ENCODE data around the gene IPO5. TPM values are rescaled to one million over a fixed set of nuclear protein-coding genes. Genes with fewer than 3 reads are reported as not detected.
"Not testable (repeated sequence)": the region's sequence is repeated elsewhere in the genome, so short reads cannot be mapped to it uniquely, and the experiment has no call there.

IPO5 gene
- total RNA-seq, 2 experiments from 2014 or later, result 81.8 to 116 TPM

GRCh38 chr13:97951376-97951775 is 2.1 kb upstream of the IPO5 start:
- H3K9me2 ChIP-seq (ENCODE audit: insufficient read depth, low read length), result no peaks in the 10 kb centered on the region
- TF ChIP-seq CTCF (conservative IDR thresholded peaks at IDR 0.05; ENCODE audit: low read length) (no peak), EZH2phosphoT487 (IDR thresholded peaks at IDR 0.05; ENCODE audit: borderline replicate concordance, low read depth, low read length) (no peak)
- no TSS peak for BruUV-seq (replicated peaks)
- no peak overlapping the region for H3K4me3 ChIP-seq (ENCODE audit: low read depth, low read length, poor library complexity, severe bottlenecking)
- ChIA-PET CTCF (ENCODE audit: unreplicated experiment) (interaction anchor here (0.6 kb wide), 1 partner anchor 495 kb away, joined by 3 read pairs; no protein-coding TSS in a partner anchor), POLR2A (no interaction called here)
- no peaks in the 10 kb centered on the region for H4K20me1 ChIP-seq (ENCODE audit: insufficient read depth, low read length)
- H3K4me2 ChIP-seq (ENCODE audit: low read length), result no peak overlapping the region
- H3K9me3 ChIP-seq (ENCODE audit: low read length), result no peaks in the 10 kb centered on the region
- H3K79me2 ChIP-seq (ENCODE audit: insufficient read depth, low read depth, low read length), result no peaks in the 10 kb centered on the region
- H2AFZ ChIP-seq (ENCODE audit: low read length), result 0 out of 2 replicates have a peak overlapping the region, but pooled peaks have one; percentile 31
- peaks cover 46% of the 10 kb centered on the region for H3K4me1 ChIP-seq (ENCODE audit: insufficient read depth, low read length, poor library complexity, severe bottlenecking)
- intact Hi-C loops (cut with micrococcal nuclease; ENCODE audit: unreplicated experiment), result loop anchor here (10.0 kb wide), 1 partner anchor 517 kb away; the partner anchor contains the start of gene RAP2A
- peak overlapping the region; percentile 39 for H3K27ac ChIP-seq (ENCODE audit: low read depth, low read length, poor library complexity, severe bottlenecking)
- DNase-seq (ENCODE audit: low spot score), result no peak
- no peaks in the 10 kb centered on the region for H3K36me3 ChIP-seq (ENCODE audit: insufficient read depth, low read length)

DNA sequence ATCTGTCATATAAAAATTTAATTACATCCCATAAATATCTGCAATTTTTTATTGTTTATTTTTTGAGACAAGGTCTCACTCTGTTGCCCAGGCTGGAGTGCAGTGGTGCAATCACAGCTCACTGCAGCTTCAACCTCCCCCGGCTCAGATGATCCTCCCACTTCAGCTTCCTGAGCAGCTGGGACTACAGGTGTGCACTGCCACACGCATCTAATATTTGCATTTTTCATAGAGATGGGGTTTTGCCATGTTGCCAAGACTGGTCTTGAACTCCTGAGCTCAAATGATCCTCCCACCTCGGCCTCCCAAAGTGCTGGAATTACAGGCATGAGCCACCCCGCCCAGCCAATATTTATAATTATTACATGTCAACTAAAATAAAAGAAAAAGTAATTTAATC is 644 bp upstream of the IPO5 start:
- CTCF ChIA-PET (ENCODE audit: unreplicated experiment), result not testable (repeated sequence)

GRCh38 chr13:97961340-97961739 is 7.9 kb downstream of the IPO5 start:
- Histone ChIP-seq H3K36me3 (ENCODE audit: insufficient read depth, low read length) (no peaks in the 10 kb centered on the region), H2AFZ (ENCODE audit: low read length) (no peak overlapping the region), H3K79me2 (ENCODE audit: insufficient read depth, low read depth, low read length) (no peaks in the 10 kb centered on the region), H3K9me2 (ENCODE audit: insufficient read depth, low read length) (no peaks in the 10 kb centered on the region), H3K4me1 (ENCODE audit: insufficient read depth, low read length, poor library complexity, severe bottlenecking) (no peaks in the 10 kb centered on the region), H3K9me3 (ENCODE audit: low read length) (no peaks in the 10 kb centered on the region), H4K20me1 (ENCODE audit: insufficient read depth, low read length) (no peaks in the 10 kb centered on the region), H3K4me2 (ENCODE audit: low read length) (no peak overlapping the region), H3K27ac (ENCODE audit: low read depth, low read length, poor library complexity, severe bottlenecking) (no peak overlapping the region), H3K4me3 (ENCODE audit: low read depth, low read length, poor library complexity, severe bottlenecking) (no peak overlapping the region)
- BruUV-seq (replicated peaks), result no TSS peak
- ChIA-PET POLR2A (no interaction called here), CTCF (ENCODE audit: unreplicated experiment) (no interaction called here)
- no peak for DNase-seq (ENCODE audit: low spot score)
- intact Hi-C loops (cut with micrococcal nuclease; ENCODE audit: unreplicated experiment), result no loop called here
- no peak for TF ChIP-seq CTCF (conservative IDR thresholded peaks at IDR 0.05; ENCODE audit: low read length)
- TF ChIP-seq EZH2phosphoT487 (IDR thresholded peaks at IDR 0.05; ENCODE audit: borderline replicate concordance, low read depth, low read length), result no peak

More for the DNA sequence above, 644 bp upstream of the IPO5 start:
- POLR2A ChIA-PET, result interaction anchor here (0.6 to 1.9 kb wide), 6 partner anchors 9 to 884 kb away, joined by 3 to 5 read pairs (median 4); no protein-coding TSS in a partner anchor
- BruUV-seq (replicated peaks); H3K36me3 ChIP-seq (ENCODE audit: insufficient read depth, low read length); H4K20me1 ChIP-seq (ENCODE audit: insufficient read depth, low read length); H3K79me2 ChIP-seq (ENCODE audit: insufficient read depth, low read depth, low read length); H3K9me3 ChIP-seq (ENCODE audit: low read length); H3K9me2 ChIP-seq (ENCODE audit: insufficient read depth, low read length); H3K4me3 ChIP-seq (ENCODE audit: low read depth, low read length, poor library complexity, severe bottlenecking): not testable (repeated sequence)
- intact Hi-C loops (cut with micrococcal nuclease; ENCODE audit: unreplicated experiment), result loop anchor here (10.0 kb wide), 1 partner anchor 518 kb away; the partner anchor contains the start of gene RAP2A
- peak; percentile 77 for DNase-seq (ENCODE audit: low spot score)
- Histone ChIP-seq H3K4me1 (ENCODE audit: insufficient read depth, low read length, poor library complexity, severe bottlenecking) (peaks cover 45% of the 10 kb centered on the region), H3K27ac (ENCODE audit: low read depth, low read length, poor library complexity, severe bottlenecking) (peak overlapping the region; percentile 59), H3K4me2 (ENCODE audit: low read length) (peak overlapping the region; percentile 45), H2AFZ (ENCODE audit: low read length) (peak overlapping the region; percentile 78; the same call in 1 of the 2 replicates)
